ENCODE data around the gene C19orf85. TPM values are rescaled to one million over a fixed set of nuclear protein-coding genes. Genes with fewer than 3 reads are reported as not detected.
A peak's percentile ranks its signal among the peaks of the same experiment; 100 is the strongest.

C19orf85 gene
- total RNA-seq = not detected

DNA sequence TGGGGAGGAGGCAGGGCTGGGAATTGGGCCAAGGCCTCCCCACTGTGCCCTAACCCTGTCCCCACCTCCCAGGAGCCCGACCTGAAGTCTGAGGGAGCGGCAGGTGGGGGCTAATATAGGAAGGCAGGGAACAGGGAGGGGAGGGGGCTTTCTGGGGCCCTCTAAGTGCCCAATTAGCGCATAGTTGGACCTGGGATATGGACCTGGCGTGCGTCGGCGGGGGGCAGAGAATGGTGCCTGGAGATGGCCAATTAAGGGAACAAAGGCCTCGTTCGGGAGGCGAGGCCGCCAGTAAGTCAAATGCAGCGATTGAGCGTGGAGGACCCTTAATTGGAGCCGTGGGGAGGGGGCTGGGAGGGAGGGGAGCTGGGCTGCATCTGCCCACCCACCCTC, at the start of gene C19orf85:
Gene C19orf85 (minus strand): TSS at position 90 of the 393 bp plus-strand sequence. CDS start 197 bp downstream, outside the sequence.
- TF ChIP-seq POLR2A (IDR thresholded peaks at IDR 0.05) = no peak
- TF ChIP-seq, protein P1, sequence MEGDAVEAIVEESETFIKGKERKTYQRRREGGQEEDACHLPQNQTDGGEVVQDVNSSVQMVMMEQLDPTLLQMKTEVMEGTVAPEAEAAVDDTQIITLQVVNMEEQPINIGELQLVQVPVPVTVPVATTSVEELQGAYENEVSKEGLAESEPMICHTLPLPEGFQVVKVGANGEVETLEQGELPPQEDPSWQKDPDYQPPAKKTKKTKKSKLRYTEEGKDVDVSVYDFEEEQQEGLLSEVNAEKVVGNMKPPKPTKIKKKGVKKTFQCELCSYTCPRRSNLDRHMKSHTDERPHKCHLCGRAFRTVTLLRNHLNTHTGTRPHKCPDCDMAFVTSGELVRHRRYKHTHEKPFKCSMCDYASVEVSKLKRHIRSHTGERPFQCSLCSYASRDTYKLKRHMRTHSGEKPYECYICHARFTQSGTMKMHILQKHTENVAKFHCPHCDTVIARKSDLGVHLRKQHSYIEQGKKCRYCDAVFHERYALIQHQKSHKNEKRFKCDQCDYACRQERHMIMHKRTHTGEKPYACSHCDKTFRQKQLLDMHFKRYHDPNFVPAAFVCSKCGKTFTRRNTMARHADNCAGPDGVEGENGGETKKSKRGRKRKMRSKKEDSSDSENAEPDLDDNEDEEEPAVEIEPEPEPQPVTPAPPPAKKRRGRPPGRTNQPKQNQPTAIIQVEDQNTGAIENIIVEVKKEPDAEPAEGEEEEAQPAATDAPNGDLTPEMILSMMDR (IDR thresholded peaks at IDR 0.05) = no peak
- no peak for DNase-seq (ENCODE audit: low spot score in 2 of 2)
- no peak within 1 kb of the TSS for H3K4me3 ChIP-seq (ENCODE audit: low read depth, poor library complexity, severe bottlenecking)
- WGBS, 2 donors = 73 to 80% methylated on average over 14 of the region's 14 CpGs
- intact Hi-C loops (cut with DNase I; ENCODE audit: low total_unique reads) = no loop called here

DNA sequence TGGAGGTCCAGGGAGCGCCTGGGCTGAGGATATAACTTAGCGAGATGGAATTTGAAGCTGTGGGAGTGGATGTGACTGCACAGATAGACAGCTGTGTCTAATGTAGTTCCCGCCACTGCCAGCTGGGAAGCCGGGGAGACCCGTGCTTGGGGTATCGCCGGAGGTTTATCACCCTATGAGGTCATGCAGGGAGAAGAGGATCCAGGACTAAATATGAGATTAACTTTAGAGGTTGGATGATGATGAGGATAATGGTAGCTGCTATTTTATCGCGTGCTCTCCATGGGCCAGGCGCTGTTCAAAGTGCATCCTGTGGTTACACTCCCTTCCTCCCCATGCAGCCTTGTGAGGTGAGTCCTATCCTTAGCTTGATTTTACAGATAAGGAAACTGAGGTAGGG, 43.6 kb upstream of the C19orf85 start:
- H3K4me3 ChIP-seq (ENCODE audit: low read depth, poor library complexity, severe bottlenecking) = no peak overlapping the region
- DNase-seq (ENCODE audit: low spot score in 2 of 2) = no peak
- no peak for TF ChIP-seq POLR2A (IDR thresholded peaks at IDR 0.05)
- TF ChIP-seq, protein P1 (IDR thresholded peaks at IDR 0.05) = no peak
- intact Hi-C loops (cut with DNase I; ENCODE audit: low total_unique reads) = no loop called here
- 76 to 77% methylated on average over 10 of the region's 10 CpGs for WGBS, 2 donors

DNA sequence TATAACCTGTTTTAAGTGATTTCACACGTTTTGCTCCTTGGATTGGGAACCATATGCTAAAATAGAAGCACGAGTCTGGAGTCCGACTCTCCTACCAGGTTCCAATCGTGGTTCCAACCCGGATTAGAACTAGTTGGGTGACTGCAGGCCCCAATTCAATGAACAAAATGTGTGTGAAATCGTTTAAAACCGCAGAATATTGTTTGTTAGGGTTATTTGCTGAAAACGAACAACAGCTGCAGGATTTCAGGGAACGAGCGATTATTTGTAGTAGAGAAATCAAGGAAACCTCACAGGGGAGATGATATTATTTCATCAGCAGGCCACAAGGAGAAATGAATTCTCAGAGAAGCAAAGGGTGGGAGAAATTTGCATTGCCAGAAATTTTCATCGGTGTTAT, 40.4 kb upstream of the C19orf85 start:
- H3K4me3 ChIP-seq (ENCODE audit: low read depth, poor library complexity, severe bottlenecking) = no peak overlapping the region
- TF ChIP-seq, protein P1 (IDR thresholded peaks at IDR 0.05) = no peak
- no peak for TF ChIP-seq POLR2A (IDR thresholded peaks at IDR 0.05)
- 85 to 88% methylated on average over 11 of the region's 11 CpGs for WGBS, 2 donors
- no peak for DNase-seq (ENCODE audit: low spot score in 2 of 2)
- intact Hi-C loops (cut with DNase I; ENCODE audit: low total_unique reads) = no loop called here

DNA sequence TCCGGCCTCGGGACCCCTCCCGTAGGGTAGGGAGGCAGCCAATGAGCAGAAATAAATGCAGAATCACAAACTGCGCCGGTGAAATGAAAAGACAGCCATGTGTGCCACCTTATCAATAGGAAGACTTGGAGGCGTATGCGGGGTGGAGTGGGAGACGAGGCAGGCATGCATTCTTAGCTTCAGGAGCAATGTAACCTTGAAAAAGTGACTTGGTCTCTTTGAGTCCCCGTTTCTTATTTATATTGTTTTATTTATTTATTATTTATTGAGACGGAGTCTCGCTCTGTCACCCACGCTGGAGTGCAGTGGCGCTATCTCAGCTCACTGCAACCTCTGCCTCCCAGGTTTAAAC, 39.7 kb upstream of the C19orf85 start:
- no peak for DNase-seq (ENCODE audit: low spot score in 2 of 2)
- 24 to 31% methylated on average over 13 of the region's 13 CpGs for WGBS, 2 donors
- no peak for TF ChIP-seq POLR2A (IDR thresholded peaks at IDR 0.05)
- TF ChIP-seq, protein P1 (IDR thresholded peaks at IDR 0.05) = no peak
- intact Hi-C loops (cut with DNase I; ENCODE audit: low total_unique reads) = no loop called here
- no peak overlapping the region for H3K4me3 ChIP-seq (ENCODE audit: low read depth, poor library complexity, severe bottlenecking)

DNA sequence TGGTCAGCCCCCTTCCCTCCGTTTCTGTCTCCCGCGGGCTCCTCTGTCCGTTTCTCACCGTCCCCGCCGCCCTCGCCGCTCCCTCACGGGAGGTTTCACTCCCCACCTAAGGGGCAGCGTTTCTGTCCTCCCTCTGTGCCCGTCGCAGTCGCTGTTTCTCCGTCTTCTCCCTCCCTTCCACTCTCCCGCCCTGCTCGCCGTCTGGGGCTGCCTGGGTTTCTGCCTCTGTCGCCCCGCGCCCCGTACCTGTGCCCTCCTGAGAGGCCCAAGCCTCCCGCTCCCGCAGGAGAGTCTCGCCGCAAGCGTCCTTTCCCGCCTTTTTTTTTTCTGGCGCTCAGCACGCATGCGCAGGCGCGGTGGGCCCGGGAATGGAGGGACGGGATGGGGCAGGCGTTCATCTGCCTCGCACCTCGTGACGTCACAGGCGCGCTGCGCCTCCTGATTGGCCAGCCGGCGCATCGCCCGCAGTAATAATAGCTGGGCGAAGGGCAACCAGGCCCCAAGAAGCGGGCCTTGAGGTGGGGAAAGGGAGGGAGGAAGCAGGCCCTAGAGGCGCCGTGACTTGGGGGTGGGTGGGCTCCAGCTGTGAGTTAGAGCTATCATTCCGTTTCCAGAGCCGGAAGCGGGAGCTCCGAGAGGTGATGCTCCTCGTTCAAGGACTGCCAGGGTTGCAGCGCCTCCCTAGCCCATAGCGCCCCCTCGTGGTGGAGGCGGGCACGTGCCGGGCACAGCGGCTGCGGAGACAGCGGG, 39.1 kb upstream of the C19orf85 start:
- intact Hi-C loops (cut with DNase I; ENCODE audit: low total_unique reads) = no loop called here
- no peak overlapping the region for H3K4me3 ChIP-seq (ENCODE audit: low read depth, poor library complexity, severe bottlenecking)
- TF ChIP-seq POLR2A (IDR thresholded peaks at IDR 0.05) = no peak
- TF ChIP-seq, protein P1 (IDR thresholded peaks at IDR 0.05) = peak in 1 of 3 donors; percentile 90
- peak; percentile 86 to 98 for DNase-seq (ENCODE audit: low spot score in 2 of 2)
- WGBS, 2 donors = 11 to 14% methylated on average over 59 to 64 of the region's 64 CpGs

DNA sequence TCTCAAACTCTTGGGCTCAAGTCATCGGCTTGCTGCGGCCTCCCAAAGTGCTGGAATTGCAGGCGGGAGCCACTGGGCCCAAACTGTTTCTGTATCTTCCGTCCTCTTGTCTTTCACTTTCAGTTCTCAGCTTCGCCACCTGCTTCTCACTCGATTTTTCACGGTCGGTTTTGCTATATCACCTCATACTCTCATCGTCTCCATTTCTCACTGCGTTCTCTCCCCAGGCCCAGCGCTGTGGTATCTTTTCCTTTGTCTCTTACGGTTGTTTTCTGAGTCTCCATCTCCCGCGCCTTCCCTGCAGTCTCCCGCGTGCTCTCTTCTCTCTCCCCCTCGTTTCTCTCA, 38.6 kb upstream of the C19orf85 start:
- intact Hi-C loops (cut with DNase I; ENCODE audit: low total_unique reads) = no loop called here
- no peak for TF ChIP-seq POLR2A (IDR thresholded peaks at IDR 0.05)
- TF ChIP-seq, protein P1 (IDR thresholded peaks at IDR 0.05) = no peak
- WGBS, 2 donors = 75 to 93% methylated on average over 17 of the region's 17 CpGs
- H3K4me3 ChIP-seq (ENCODE audit: low read depth, poor library complexity, severe bottlenecking) = no peak overlapping the region
- no peak for DNase-seq (ENCODE audit: low spot score in 2 of 2)
